Measurements from ENCODE around the gene CGB1. TPM values are rescaled to one million over a fixed set of nuclear protein-coding genes. Genes with fewer than 3 reads are reported as not detected.

The CGB1 gene
- polyA plus RNA-seq, 1 donor (not counting 4 experiments of a cell fraction or from before 2014, with no cell fraction given): not detected

GRCh38 chr19:49073514-49074378 lies 37.1 kb upstream of the CGB1 start:
- Histone ChIP-seq H3K9me3 (ENCODE audit: control insufficient read depth, low read depth, low read length) (no peaks in the 10 kb centered on the region), H3K9me1 (ENCODE audit: control insufficient read depth, extremely low read depth, insufficient read depth, low read length) (no peaks in the 10 kb centered on the region), H3K27me3 (ENCODE audit: control insufficient read depth, extremely low read depth, insufficient read depth, low read length) (peaks cover 42% of the 10 kb centered on the region), H3K4me3 (ENCODE audit: control insufficient read depth in 2 of 3, extremely low read depth in 1 of 3, insufficient read depth in 2 of 3, low read depth in 1 of 3, low read length in 3 of 3) (peak overlapping the region in 2 of 3 experiments; percentile 5 to 7), H2AFZ (ENCODE audit: control insufficient read depth, low read length) (no peak overlapping the region), H3K4me2 (ENCODE audit: control insufficient read depth, extremely low read depth, insufficient read depth, low read depth, low read length) (peak overlapping the region; percentile 51), H3K9ac (ENCODE audit: control insufficient read depth, extremely low read depth, insufficient read depth, low read length) (no peak overlapping the region), H3K27ac (ENCODE audit: control insufficient read depth, insufficient read depth, low read length) (no peak overlapping the region), H3K36me3 (ENCODE audit: control insufficient read depth in 2 of 2, extremely low read depth in 1 of 2, insufficient read depth in 2 of 2, low read length in 2 of 2) (no peaks in the 10 kb centered on the region), H4K20me1 (ENCODE audit: control insufficient read depth, extremely low read depth, insufficient read depth, low read length) (no peaks in the 10 kb centered on the region), H3K79me2 (ENCODE audit: control insufficient read depth, insufficient read depth, low read length) (no peaks in the 10 kb centered on the region), H3K4me1 (ENCODE audit: control insufficient read depth, extremely low read depth, insufficient read depth, low read length) (peaks cover 4% of the 10 kb centered on the region)
- DNase-seq (ENCODE audit: low read depth, low spot score) (no peak), FAIRE-seq (peak; percentile 71)
- TF ChIP-seq EZH2 (IDR thresholded peaks at IDR 0.05; ENCODE audit: low read length): peak; percentile 15
- TF ChIP-seq, protein P1, sequence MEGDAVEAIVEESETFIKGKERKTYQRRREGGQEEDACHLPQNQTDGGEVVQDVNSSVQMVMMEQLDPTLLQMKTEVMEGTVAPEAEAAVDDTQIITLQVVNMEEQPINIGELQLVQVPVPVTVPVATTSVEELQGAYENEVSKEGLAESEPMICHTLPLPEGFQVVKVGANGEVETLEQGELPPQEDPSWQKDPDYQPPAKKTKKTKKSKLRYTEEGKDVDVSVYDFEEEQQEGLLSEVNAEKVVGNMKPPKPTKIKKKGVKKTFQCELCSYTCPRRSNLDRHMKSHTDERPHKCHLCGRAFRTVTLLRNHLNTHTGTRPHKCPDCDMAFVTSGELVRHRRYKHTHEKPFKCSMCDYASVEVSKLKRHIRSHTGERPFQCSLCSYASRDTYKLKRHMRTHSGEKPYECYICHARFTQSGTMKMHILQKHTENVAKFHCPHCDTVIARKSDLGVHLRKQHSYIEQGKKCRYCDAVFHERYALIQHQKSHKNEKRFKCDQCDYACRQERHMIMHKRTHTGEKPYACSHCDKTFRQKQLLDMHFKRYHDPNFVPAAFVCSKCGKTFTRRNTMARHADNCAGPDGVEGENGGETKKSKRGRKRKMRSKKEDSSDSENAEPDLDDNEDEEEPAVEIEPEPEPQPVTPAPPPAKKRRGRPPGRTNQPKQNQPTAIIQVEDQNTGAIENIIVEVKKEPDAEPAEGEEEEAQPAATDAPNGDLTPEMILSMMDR (optimal IDR thresholded peaks at IDR 0.05 in 1 of 3, IDR thresholded peaks at IDR 0.05 in 1 of 3, conservative IDR thresholded peaks at IDR 0.05 in 1 of 3; ENCODE audit: extremely low read depth in 1 of 3, insufficient read depth in 2 of 3, low read length in 3 of 3): peak; percentile 58 to 67 (median 65)
- dilution Hi-C loops (cut with MboI; ENCODE audit: extremely low pct_ligation_motif_present, low sequenced_read_pairs): no loop called here

DNA sequence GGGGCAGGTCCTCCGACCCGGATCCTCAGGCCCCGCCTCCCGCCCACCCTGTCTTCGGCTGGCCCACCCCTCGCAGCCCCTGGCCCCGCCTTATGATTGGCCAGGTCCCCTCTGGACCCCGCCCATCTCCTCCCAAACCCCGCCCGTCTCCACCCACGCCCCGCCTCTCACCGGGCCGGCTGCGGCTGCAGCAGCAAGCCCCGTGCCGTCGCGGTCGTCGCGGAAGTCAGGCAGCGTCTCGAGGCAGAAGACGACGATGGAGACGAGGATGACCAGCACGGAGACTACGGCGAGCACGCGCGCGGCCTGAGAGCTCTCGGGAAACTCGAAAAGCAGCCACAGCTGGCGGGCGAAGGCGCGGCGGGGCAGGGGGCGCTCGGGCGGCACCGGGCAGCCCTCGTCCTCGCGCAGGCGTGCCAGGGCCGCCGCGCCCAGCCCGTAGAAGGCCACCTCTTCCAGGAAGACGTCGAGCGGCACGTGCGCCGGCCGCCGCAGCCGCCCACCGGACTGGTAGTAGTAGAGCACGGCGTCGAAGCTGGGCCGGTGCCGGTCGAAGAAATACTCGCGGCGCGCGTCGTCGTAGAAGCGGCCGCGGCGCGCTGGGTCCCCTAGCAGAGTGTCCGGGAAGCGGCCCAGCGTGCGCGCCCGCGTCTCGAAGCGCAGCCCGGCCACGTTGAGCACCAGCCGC lies 35.3 kb upstream of the CGB1 start:
- H3K9ac ChIP-seq (ENCODE audit: control insufficient read depth, extremely low read depth, insufficient read depth, low read length): no peak overlapping the region
- H3K36me3 ChIP-seq (ENCODE audit: control insufficient read depth in 2 of 2, extremely low read depth in 1 of 2, insufficient read depth in 2 of 2, low read length in 2 of 2): no peaks in the 10 kb centered on the region
- no peak overlapping the region for H3K4me2 ChIP-seq (ENCODE audit: control insufficient read depth, extremely low read depth, insufficient read depth, low read depth, low read length)
- H3K4me3 ChIP-seq (ENCODE audit: control insufficient read depth in 2 of 3, extremely low read depth in 1 of 3, insufficient read depth in 2 of 3, low read depth in 1 of 3, low read length in 3 of 3): no peak overlapping the region
- peaks cover 49% of the 10 kb centered on the region for H3K27me3 ChIP-seq (ENCODE audit: control insufficient read depth, extremely low read depth, insufficient read depth, low read length)
- TF ChIP-seq EZH2 (IDR thresholded peaks at IDR 0.05; ENCODE audit: low read length): peak; percentile 77
- TF ChIP-seq, protein P1 (optimal IDR thresholded peaks at IDR 0.05 in 1 of 3, IDR thresholded peaks at IDR 0.05 in 1 of 3, conservative IDR thresholded peaks at IDR 0.05 in 1 of 3; ENCODE audit: extremely low read depth in 1 of 3, insufficient read depth in 2 of 3, low read length in 3 of 3): no peak
- DNase-seq (ENCODE audit: low read depth, low spot score) (no peak), FAIRE-seq (no peak)
- H3K79me2 ChIP-seq (ENCODE audit: control insufficient read depth, insufficient read depth, low read length): no peaks in the 10 kb centered on the region
- no peaks in the 10 kb centered on the region for H3K9me3 ChIP-seq (ENCODE audit: control insufficient read depth, low read depth, low read length)
- no peaks in the 10 kb centered on the region for H3K9me1 ChIP-seq (ENCODE audit: control insufficient read depth, extremely low read depth, insufficient read depth, low read length)
- no peak overlapping the region for H3K27ac ChIP-seq (ENCODE audit: control insufficient read depth, insufficient read depth, low read length)
- peaks cover 4% of the 10 kb centered on the region for H3K4me1 ChIP-seq (ENCODE audit: control insufficient read depth, extremely low read depth, insufficient read depth, low read length)
- H4K20me1 ChIP-seq (ENCODE audit: control insufficient read depth, extremely low read depth, insufficient read depth, low read length): no peaks in the 10 kb centered on the region
- no peak overlapping the region for H2AFZ ChIP-seq (ENCODE audit: control insufficient read depth, low read length)
- dilution Hi-C loops (cut with MboI; ENCODE audit: extremely low pct_ligation_motif_present, low sequenced_read_pairs): no loop called here
